Measurements from ENCODE around the gene HOXA7.

DNA sequence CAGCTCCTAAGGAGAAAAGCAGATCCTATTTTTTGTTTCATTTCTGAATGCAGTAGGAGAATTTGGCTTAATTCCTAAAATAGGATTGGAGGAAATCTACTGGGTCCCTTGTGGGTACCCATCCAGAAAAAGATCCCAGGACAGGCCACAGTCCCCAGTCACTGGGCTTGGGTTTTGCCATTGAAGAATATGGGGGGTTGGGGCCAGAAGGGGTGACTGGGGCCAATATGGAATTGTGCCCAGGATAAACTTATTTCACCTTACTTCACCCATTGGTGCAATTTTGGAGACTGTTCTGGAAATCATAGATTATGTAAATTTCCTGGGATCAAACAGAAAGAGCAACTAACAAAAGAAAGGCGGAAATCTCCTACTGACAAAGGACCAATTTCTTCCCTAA, 18.0 kb downstream of the HOXA7 start:
- TF ChIP-seq CTCF (conservative IDR thresholded peaks at IDR 0.05) (no peak), EZH2 (IDR thresholded peaks at IDR 0.05; ENCODE audit: low read depth) (no peak)
